Lower leg skin (tissue), 4 donors: Measurements from ENCODE around the gene TGFB2. TPM values are rescaled to one million over a fixed set of nuclear protein-coding genes. Genes with fewer than 3 reads are reported as not detected.

Experiments
- DNase-seq, 2 donors: peaks; one replicate each; pipeline ENCODE4 v3.0.0-alpha.2; 2019; ENCODE audit warnings: low spot score in 2 of 2
- H3K4me3 ChIP-seq: fragments of 200-600 bp; sonication (generic); 2 replicates; pipeline ENCODE4 v1.5.1; 2017; ENCODE audit warnings: mild to moderate bottlenecking, low read depth; ENCODE audit not compliant: poor library complexity, severe bottlenecking
- POLR2A ChIP-seq, 2 donors: fragments of 450-650 bp; IDR thresholded peaks; one replicate each; pipeline ENCODE4 v1.6.1; 2016 to 2017; ENCODE audit warnings: antibody characterized with exemption in 2 of 2, mild to moderate bottlenecking in 1 of 2, moderate library complexity in 1 of 2
- WGBS, 2 donors: methylation state at CpG; one replicate each; pipeline ENCODE4 v1.1.5; 2018; 5-methylcytosine and 5-hydroxymethylcytosine counted together
- intact Hi-C: fragments of 100-400 bp; cut with DNase I; formaldehyde crosslinking; loops from one replicate; pipeline ENCODE4 v1.15.0; 2023; ENCODE audit warnings: low total_unique reads
- total RNA-seq, 4 donors: library from RNA; depleted of rRNA; stranded (reverse); fragments of >200 nt; gene quantifications; one replicate each; pipeline ENCODE4 v1.1.0, GENCODE V29; 2016
- TF ChIP-seq, protein P1 (sequence below), 3 donors: fragments of 450-650 bp; IDR thresholded peaks; one replicate each; pipeline ENCODE4 v1.5.1; 2016; ENCODE audit warnings: antibody characterized with exemption in 3 of 3, mild to moderate bottlenecking in 3 of 3, moderate library complexity in 2 of 3

The TGFB2 gene
- total RNA-seq, 4 donors from 2014 or later, result 0.55 to 2.9 (median 1.8) TPM

DNA sequence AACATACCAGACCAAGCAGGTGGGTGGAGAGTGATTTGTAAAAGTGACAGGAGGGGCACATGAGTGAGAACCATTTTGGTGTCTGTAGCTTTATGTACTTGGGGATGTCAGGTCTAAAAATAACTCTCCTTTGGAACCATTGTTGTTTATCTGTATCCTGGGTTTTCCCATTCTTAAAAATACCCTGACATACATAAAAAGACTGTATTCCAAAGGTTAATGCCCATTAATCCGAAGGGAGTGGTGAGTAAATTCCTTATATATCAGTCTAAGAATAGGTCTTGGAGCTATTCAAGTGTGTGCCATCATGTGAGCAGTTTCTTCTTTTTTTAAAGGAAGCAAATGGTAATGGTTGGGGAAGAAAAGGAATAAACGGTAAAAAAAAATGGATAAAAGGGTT, 117.5 kb downstream of the TGFB2 start:
- H3K4me3 ChIP-seq, result no peak overlapping the region
- DNase-seq, result no peak
- intact Hi-C loops, result no loop called here
- TF ChIP-seq POLR2A (IDR thresholded peaks at IDR 0.05), result no peak
- TF ChIP-seq, protein P1, sequence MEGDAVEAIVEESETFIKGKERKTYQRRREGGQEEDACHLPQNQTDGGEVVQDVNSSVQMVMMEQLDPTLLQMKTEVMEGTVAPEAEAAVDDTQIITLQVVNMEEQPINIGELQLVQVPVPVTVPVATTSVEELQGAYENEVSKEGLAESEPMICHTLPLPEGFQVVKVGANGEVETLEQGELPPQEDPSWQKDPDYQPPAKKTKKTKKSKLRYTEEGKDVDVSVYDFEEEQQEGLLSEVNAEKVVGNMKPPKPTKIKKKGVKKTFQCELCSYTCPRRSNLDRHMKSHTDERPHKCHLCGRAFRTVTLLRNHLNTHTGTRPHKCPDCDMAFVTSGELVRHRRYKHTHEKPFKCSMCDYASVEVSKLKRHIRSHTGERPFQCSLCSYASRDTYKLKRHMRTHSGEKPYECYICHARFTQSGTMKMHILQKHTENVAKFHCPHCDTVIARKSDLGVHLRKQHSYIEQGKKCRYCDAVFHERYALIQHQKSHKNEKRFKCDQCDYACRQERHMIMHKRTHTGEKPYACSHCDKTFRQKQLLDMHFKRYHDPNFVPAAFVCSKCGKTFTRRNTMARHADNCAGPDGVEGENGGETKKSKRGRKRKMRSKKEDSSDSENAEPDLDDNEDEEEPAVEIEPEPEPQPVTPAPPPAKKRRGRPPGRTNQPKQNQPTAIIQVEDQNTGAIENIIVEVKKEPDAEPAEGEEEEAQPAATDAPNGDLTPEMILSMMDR (IDR thresholded peaks at IDR 0.05), result no peak
- 41 to 48% methylated on average over 2 of the region's 2 CpGs for WGBS, 2 donors

DNA sequence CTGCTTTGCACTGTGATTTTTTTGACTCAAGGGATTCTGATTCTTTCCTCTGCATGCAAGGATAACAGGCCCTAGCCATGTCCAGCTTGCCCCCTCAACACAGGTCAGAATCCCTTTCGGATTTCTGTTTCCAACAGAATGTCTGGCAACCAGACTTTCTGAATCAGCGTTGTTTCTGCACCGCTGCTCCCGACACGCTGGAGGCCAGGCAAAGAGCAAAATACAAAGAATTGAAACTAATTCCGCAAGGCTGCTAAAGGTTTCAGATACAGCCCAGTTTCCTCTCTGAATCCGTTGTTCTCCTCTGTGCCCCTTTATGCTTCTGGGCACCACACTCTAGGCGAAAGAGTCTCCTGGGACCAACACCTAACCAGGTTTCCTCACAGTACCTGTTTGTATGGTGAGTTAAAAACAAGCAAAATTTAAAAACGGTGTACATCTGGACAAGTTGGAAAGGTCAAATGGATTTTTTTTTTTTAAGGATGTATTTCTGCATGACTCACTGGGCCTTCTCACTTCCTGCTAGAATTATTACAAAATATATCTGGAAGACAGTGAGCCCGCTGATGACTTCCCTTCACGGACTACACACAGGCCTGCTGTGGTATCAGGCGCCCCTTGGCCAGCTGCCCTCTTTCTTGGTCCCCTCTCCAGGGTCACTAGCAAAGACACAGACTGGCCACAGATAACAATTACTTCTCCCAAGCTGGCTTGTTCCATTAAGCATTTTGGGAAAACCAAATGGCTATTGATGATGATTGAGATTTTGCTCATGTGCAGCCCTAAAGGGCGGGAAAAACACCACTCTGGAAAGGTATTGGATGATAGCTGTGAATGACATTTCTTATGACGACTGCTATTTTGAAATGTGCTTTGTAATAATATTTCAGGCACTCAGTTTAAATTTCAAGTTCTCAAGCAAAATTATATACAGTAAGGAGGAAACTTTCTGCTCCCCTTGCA, 118.3 kb downstream of the TGFB2 start:
- WGBS, 2 donors, result 61 to 69% methylated on average over 14 of the region's 14 CpGs
- TF ChIP-seq, protein P1 (IDR thresholded peaks at IDR 0.05), result no peak
- H3K4me3 ChIP-seq, result no peak overlapping the region
- intact Hi-C loops, result no loop called here
- peak in 1 of 2 donors; percentile 91 for DNase-seq

DNA sequence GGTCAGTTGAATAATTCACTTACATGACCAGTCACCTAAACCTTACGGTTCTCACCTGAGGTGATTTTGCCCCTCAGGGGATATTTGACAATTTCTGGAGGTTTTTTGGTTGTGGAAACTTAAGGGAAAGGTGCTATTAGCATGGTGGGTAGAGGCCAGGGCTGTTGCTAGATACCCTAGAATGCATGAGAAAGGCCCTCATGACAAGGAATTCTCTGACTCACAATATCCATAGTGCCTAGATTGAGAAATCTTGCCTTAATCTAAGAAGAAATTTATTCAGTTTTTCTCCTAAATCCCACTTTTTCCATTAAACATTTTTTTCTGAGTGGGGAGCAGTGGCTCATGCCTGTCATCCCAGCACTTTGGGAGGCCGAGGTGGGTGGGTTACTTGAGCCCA, 119.7 kb downstream of the TGFB2 start:
- WGBS, 2 donors, result 95 to 99% methylated on average over 2 of the region's 2 CpGs
- no peak for DNase-seq
- H3K4me3 ChIP-seq, result no peak overlapping the region
- intact Hi-C loops, result no loop called here
- no peak for TF ChIP-seq POLR2A (IDR thresholded peaks at IDR 0.05)
- TF ChIP-seq, protein P1 (IDR thresholded peaks at IDR 0.05), result no peak

DNA sequence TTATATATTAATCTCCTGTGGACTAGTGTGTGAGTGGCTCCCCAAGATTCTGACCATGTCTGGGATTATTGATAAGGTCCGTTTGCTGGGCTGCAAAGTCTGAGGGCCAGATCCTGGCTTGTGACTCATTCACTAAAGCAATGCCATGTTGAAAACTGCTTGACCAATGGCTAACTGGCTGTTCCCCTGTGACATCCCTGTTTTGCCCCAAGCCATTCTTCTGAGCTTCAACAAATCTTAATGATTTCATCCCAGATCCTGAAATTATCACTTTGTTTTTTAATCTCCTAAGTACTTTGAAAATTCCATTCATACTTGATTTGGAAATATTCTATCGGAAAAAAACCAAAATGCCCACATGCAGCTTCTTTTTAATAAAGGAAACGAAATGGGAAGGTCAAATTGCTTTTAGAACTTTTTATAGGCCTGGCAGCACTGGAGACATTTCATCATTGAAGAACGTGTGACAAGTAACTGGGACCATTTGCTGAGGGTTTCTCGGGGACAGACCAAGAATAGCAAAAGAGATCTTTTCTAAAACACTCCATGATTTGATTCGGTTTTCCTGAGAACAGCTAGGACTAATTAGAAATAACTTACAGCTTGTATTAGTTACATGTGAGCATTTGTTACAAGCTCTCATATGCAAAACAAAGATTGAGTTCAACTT, 121.3 kb downstream of the TGFB2 start:
- WGBS, 2 donors, result 55 to 60% methylated on average over 6 of the region's 6 CpGs
- TF ChIP-seq, protein P1 (IDR thresholded peaks at IDR 0.05), result no peak
- TF ChIP-seq POLR2A (IDR thresholded peaks at IDR 0.05), result no peak
- H3K4me3 ChIP-seq, result no peak overlapping the region
- intact Hi-C loops, result no loop called here
- no peak for DNase-seq

DNA sequence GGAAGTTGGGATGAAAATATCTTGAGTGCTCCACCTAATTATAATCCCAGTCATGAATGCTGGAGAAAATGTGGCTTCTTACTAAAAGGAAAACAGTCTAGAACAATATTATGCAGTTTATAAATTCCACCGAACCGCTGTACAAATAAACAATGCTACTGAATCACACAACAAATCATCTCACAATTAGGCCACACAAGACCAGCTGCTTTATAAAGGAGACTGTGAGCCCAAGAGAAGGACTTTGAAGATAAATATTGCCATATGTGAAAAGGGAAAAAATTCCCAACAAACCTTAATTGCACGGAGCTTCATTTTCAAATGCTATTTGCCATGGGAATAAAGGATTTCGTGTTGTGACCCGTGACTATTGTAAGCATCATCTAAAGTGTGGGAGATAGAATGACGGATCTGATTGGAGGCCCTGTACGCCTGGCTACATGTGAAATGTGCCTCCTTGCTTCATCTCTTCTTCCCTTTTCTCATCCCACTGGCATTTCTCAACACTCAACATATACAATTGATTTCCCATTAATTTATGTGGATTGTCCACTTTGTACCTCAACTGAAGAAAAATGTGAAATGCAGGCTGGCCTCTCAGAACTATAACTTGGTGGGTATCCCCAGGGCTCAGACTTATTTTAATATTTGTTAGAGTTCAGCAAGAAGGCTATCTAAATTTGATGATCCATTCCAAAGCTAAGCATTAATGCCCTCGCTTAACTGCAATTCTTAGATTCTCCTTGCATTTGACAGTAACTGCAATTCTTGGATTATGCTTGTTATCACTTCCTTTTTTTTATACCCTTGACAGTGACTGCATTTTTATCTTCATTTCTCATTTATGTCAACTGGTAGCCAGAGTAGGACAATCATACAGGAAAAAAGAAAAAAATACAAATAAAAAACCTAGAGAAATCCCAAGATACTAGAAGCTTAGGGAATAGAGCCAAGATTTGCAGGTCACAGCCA, 122.3 kb downstream of the TGFB2 start:
- TF ChIP-seq POLR2A (IDR thresholded peaks at IDR 0.05), result no peak
- WGBS, 2 donors, result 67 to 75% methylated on average over 8 of the region's 8 CpGs
- no peak overlapping the region for H3K4me3 ChIP-seq
- intact Hi-C loops, result no loop called here
- no peak for DNase-seq
